AG09309 (cell line): ENCODE data around the gene FEZF1.

Experiments
- DNase-seq: peaks from one replicate; pipeline ENCODE4 v3.0.0-alpha.2; 2010; ENCODE audit warnings: low read depth
- H3K4me3 ChIP-seq: 2 replicates; pipeline ENCODE4 v1.5.1; 2011; ENCODE audit warnings: mild to moderate bottlenecking, low read depth, low read length, moderate library complexity; ENCODE audit not compliant: control insufficient read depth
- CTCF ChIP-seq: IDR thresholded peaks from 2 replicates; pipeline ENCODE4 v1.5.1; 2011; ENCODE audit warnings: mild to moderate bottlenecking, low read depth, low read length, inconsistent platforms; ENCODE audit not compliant: insufficient read depth, control insufficient read depth; ENCODE audit errors: missing control alignments

The FEZF1 gene

GRCh38 chr7:122339145-122339904 is 34.8 kb upstream of the FEZF1 start:
- no peak for DNase-seq
- no peak overlapping the region for H3K4me3 ChIP-seq
- TF ChIP-seq CTCF = no peak

GRCh38 chr7:122337011-122337410 is 32.5 kb upstream of the FEZF1 start:
- no peak for TF ChIP-seq CTCF
- no peak for DNase-seq
- H3K4me3 ChIP-seq = no peak overlapping the region

GRCh38 chr7:122329145-122329802 is 24.7 kb upstream of the FEZF1 start:
- no peak for DNase-seq
- H3K4me3 ChIP-seq = no peak overlapping the region
- no peak for TF ChIP-seq CTCF

GRCh38 chr7:122327969-122328368 is 23.4 kb upstream of the FEZF1 start:
- TF ChIP-seq CTCF = no peak
- no peak for DNase-seq
- H3K4me3 ChIP-seq = no peak overlapping the region

GRCh38 chr7:122316467-122317388 is 12.2 kb upstream of the FEZF1 start:
- H3K4me3 ChIP-seq = no peak overlapping the region
- no peak for DNase-seq
- no peak for TF ChIP-seq CTCF
